K562 (cell line): ENCODE data around the gene UBE2M. TPM values are rescaled to one million over a fixed set of nuclear protein-coding genes. Genes with fewer than 3 reads are reported as not detected.

Experiments used
- CREB3 ChIP-seq: fragments of 450-650 bp; conservative IDR thresholded peaks from 2 replicates; pipeline ENCODE4 v1.6.1; 2016; ENCODE audit warnings: missing genetic modification characterization, low read depth, mild to moderate bottlenecking, missing compliant biosample characterization, moderate library complexity
- ELF1 ChIP-seq: fragments of 200-800 bp; sonication (Bioruptor generic); IDR thresholded peaks from 2 replicates; pipeline ENCODE4 v1.6.1; 2016; ENCODE audit warnings: missing genetic modification characterization, missing compliant biosample characterization
- ETV6 ChIP-seq, 3 experiments: fragments of 150-350 bp in 1 of 3; sonication (generic) in 1 of 3; formaldehyde crosslinking in 1 of 3; IDR thresholded peaks; 2 replicates each; pipeline versions ENCODE4 v1.6.1 to v1.8.0; 2014 to 2022; ENCODE audit warnings: borderline replicate concordance in 2 of 3, low read depth in 2 of 3, antibody characterized with exemption in 1 of 3, low read length in 1 of 3, mild to moderate bottlenecking in 1 of 3, missing genetic modification reagents in 1 of 3
- FOXM1 ChIP-seq, 2 experiments: fragments of 450-650 bp in 1 of 2; sonication (generic) in 1 of 2; formaldehyde crosslinking in 1 of 2; IDR thresholded peaks; 2 replicates each; pipeline versions ENCODE4 v1.6.1 to v1.9.0; 2017 to 2022; ENCODE audit warnings: low read depth in 2 of 2, mild to moderate bottlenecking in 2 of 2, missing genetic modification reagents in 1 of 2, moderate library complexity in 1 of 2
- KLF16 ChIP-seq: IDR thresholded peaks from 2 replicates; pipeline ENCODE4 v1.6.1; 2016; ENCODE audit warnings: antibody characterized with exemption
- MTA1 ChIP-seq: fragments of 450-650 bp; IDR thresholded peaks from 2 replicates; pipeline ENCODE4 v1.6.1; 2017; ENCODE audit warnings: borderline replicate concordance
- NR3C1 ChIP-seq: sonication (generic); formaldehyde crosslinking; IDR thresholded peaks from 2 replicates; pipeline ENCODE4 v1.8.1; 2022; ENCODE audit warnings: missing genetic modification reagents
- POLR3A ChIP-seq: IDR thresholded peaks from 2 replicates; pipeline ENCODE4 v1.6.1; 2011; ENCODE audit warnings: borderline replicate concordance, mild to moderate bottlenecking, moderate library complexity; ENCODE audit not compliant: insufficient read length, insufficient read depth; ENCODE audit errors: extremely low read depth
- PYGO2 ChIP-seq: fragments of 450-650 bp; IDR thresholded peaks from 2 replicates; pipeline ENCODE4 v1.6.1; 2016; ENCODE audit warnings: mild to moderate bottlenecking, missing genetic modification characterization, moderate library complexity, missing compliant biosample characterization
- RBM25 ChIP-seq: fragments of 200-400 bp; formaldehyde crosslinking; IDR thresholded peaks from 2 replicates; pipeline ENCODE4 v1.6.1; 2018; ENCODE audit warnings: low read length, low read depth, moderate library complexity; ENCODE audit not compliant: severe bottlenecking
- RERE ChIP-seq: sonication (generic); formaldehyde crosslinking; IDR thresholded peaks from 2 replicates; pipeline ENCODE4 v1.8.0; 2023; ENCODE audit warnings: missing genetic modification reagents, mild to moderate bottlenecking, borderline replicate concordance
- TAF9B ChIP-seq: fragments of 450-650 bp; IDR thresholded peaks from 2 replicates; pipeline ENCODE4 v1.6.1; 2018; ENCODE audit warnings: mild to moderate bottlenecking; ENCODE audit not compliant: partially characterized antibody
- ZBTB49 ChIP-seq: sonication (generic); formaldehyde crosslinking; IDR thresholded peaks from 2 replicates; pipeline ENCODE4 v1.8.0; 2022; ENCODE audit warnings: missing genetic modification reagents, mild to moderate bottlenecking, borderline replicate concordance
- ZNF707 ChIP-seq: fragments of 250-450 bp; sonication (Bioruptor Pico); conservative IDR thresholded peaks from 2 replicates; pipeline ENCODE4 v1.8.0; 2022; ENCODE audit warnings: inconsistent platforms, mild to moderate bottlenecking, moderate library complexity
- ZNF740 ChIP-seq, 3 experiments: fragments of 200-800 bp in 1 of 3; sonication (Bioruptor generic) in 1 of 3; sonication (generic) in 1 of 3; formaldehyde crosslinking in 1 of 3; IDR thresholded peaks; 2 replicates each; pipeline versions ENCODE4 v1.6.1 to v1.8.0; 2016 to 2022; ENCODE audit warnings: mild to moderate bottlenecking in 2 of 3, missing compliant biosample characterization in 2 of 3, missing genetic modification characterization in 2 of 3, missing genetic modification reagents in 1 of 3
- polyA plus RNA-seq, 8 experiments: library from polyadenylated mRNA; depleted of rRNA in 4 of 8; stranded (reverse) in 5 of 8; unstranded in 3 of 8; fragments of >200 nt; fragmentation: Nextera tagmentation in 2 of 8; fragmentation: Illumina TruSeq in 1 of 8; extraction: Ambion mirVana in 2 of 8; extraction: Trizol in 1 of 8; gene quantifications; 2 replicates each; pipeline versions ENCODE4 v1.2.1 to v1.2.3, GENCODE V29; 2011 to 2014; ENCODE audit warnings: inconsistent platforms in 1 of 8, missing spikeins in 1 of 8
- total RNA-seq, 7 experiments: library from RNA; depleted of rRNA in 6 of 7; stranded (reverse); fragments of >200 nt in 6 of 7; fragmentation: Illumina TruSeq in 2 of 7; extraction: Trizol in 2 of 7; gene quantifications; 2 replicates each; pipeline versions ENCODE4 v1.2.1 to v1.2.3, GENCODE V29; 2011 to 2021; ENCODE audit warnings: low replicate concordance in 1 of 7

The UBE2M gene
- total and polyA plus RNA-seq, 9 of the 15 experiments (the other 6 are each of a cell fraction or from before 2014, with no cell fraction given) = 0.92 to 163 (median 85.7) TPM

- TF ChIP-seq RERE (CRISPR knock-in tag) (no peak), ETV6 (IDR thresholded peaks at IDR 0.05; ENCODE audit: borderline replicate concordance in 1 of 2, low read depth in 2 of 2, low read length in 1 of 2) (no peak), ETV6 (CRISPR knock-in tag; IDR thresholded peaks at IDR 0.05; ENCODE audit: borderline replicate concordance) (no peak), MTA1 (0 out of 2 replicates have a peak, but pooled peaks have one; percentile 44), ELF1 (tag) (no peak), NR3C1 (CRISPR knock-in tag) (no peak), FOXM1 (IDR thresholded peaks at IDR 0.05; ENCODE audit: low read depth) (no peak), FOXM1 (CRISPR knock-in tag; IDR thresholded peaks at IDR 0.05; ENCODE audit: low read depth) (no peak), POLR3A (no peak), TAF9B (peak; percentile 42), ZNF707 (CRISPR knock-in tag) (no peak), KLF16 (no peak), RBM25 (peak; percentile 33), ZBTB49 (CRISPR knock-in tag) (no peak), CREB3 (tag) (no peak), PYGO2 (tag) (no peak), ZNF740 (CRISPR knock-in tag; IDR thresholded peaks at IDR 0.05) (no peak), ZNF740 (tag; IDR thresholded peaks at IDR 0.05) (no peak)
Observed at GRCh38 chr19:58543826-58544590, 14.4 kb downstream of the UBE2M start, which contains the start of gene TRIM28 (continued).
